Skeletal muscle tissue (tissue), 4 donors: ENCODE measurements around the gene INPP5D. TPM values are rescaled to one million over a fixed set of nuclear protein-coding genes. Genes with fewer than 3 reads are reported as not detected.
"Not testable (repeated sequence)": the region's sequence is repeated elsewhere in the genome, so short reads cannot be mapped to it uniquely, and the experiment has no call there.

ENCODE experiments used
- H3K27ac ChIP-seq: one replicate; pipeline ENCODE4 v1.7.0; 2013; ENCODE audit warnings: mild to moderate bottlenecking, low read depth, low read length, inconsistent platforms
- H3K27me3 ChIP-seq, 3 donors: one replicate each; pipeline ENCODE4 v1.7.0; 2013; ENCODE audit warnings: low read length in 3 of 3; ENCODE audit not compliant: control insufficient read depth in 3 of 3, insufficient read depth in 3 of 3
- H3K36me3 ChIP-seq, 3 donors: one replicate each; pipeline ENCODE4 v1.7.0; 2013; ENCODE audit warnings: low read length in 3 of 3; ENCODE audit not compliant: control insufficient read depth in 3 of 3, insufficient read depth in 3 of 3
- H3K4me1 ChIP-seq, 3 donors: one replicate each; pipeline ENCODE4 v1.7.0; 2013; ENCODE audit warnings: low read length in 3 of 3, mild to moderate bottlenecking in 3 of 3; ENCODE audit not compliant: control insufficient read depth in 3 of 3, insufficient read depth in 3 of 3
- H3K4me3 ChIP-seq, 3 donors: one replicate each; pipeline ENCODE4 v1.7.0; 2013; ENCODE audit warnings: low read length in 3 of 3
- H3K9ac ChIP-seq, 3 donors: one replicate each; pipeline ENCODE4 v1.7.0; 2013; ENCODE audit warnings: low read length in 3 of 3, mild to moderate bottlenecking in 3 of 3, moderate library complexity in 2 of 3, low read depth in 1 of 3
- H3K9me3 ChIP-seq, 3 donors: one replicate each; pipeline ENCODE4 v1.7.0; 2013; ENCODE audit warnings: low read length in 3 of 3; ENCODE audit not compliant: control insufficient read depth in 3 of 3
- total RNA-seq: library from RNA; depleted of rRNA; stranded (reverse); fragments of >200 nt; gene quantifications from one replicate; pipeline ENCODE4 v1.2.3, GENCODE V29; 2014
- donor health status: Osteomylitis.

INPP5D gene
- total RNA-seq, 1 donor from 2014 or later = 8.4 TPM

DNA sequence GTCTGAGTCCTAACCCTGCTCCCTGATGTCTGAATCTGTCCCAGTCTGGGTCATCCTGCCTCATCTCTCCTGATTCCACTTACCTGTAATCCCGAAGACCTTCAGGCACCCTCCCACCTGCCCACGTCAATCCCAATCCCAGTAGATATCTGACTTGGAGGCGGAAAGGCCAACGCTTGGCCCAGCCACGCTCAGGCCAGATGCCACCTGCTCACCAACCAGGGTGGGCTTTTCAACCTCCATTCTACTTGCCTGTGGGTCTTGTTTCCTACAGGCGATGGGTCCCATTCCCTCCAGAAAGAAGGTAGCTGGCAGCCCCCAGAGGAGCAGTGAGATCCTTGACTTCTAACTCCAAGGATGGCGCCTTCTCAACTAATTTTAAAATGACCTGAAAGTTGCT is 59.7 kb downstream of the INPP5D start:
- H3K4me3 ChIP-seq = no peak overlapping the region
- H3K4me1 ChIP-seq = peaks cover 7 to 17% (median 16%) of the 10 kb centered on the region in 3 donors
- no peak overlapping the region for H3K9ac ChIP-seq
- no peaks in the 10 kb centered on the region for H3K9me3 ChIP-seq
- peaks cover 0 to 16% (median 4%) of the 10 kb centered on the region in 3 donors for H3K27me3 ChIP-seq
- H3K27ac ChIP-seq = no peak overlapping the region
- H3K36me3 ChIP-seq = no peaks in the 10 kb centered on the region

- peaks cover 0 to 16% (median 4%) of the 10 kb centered on the region in 3 donors for H3K27me3 ChIP-seq
- no peak overlapping the region for H3K27ac ChIP-seq
- peaks cover 2 to 12% (median 9%) of the 10 kb centered on the region in 3 donors for H3K4me1 ChIP-seq
- H3K36me3 ChIP-seq = no peaks in the 10 kb centered on the region
- no peak overlapping the region for H3K4me3 ChIP-seq
- no peaks in the 10 kb centered on the region for H3K9me3 ChIP-seq
- no peak overlapping the region for H3K9ac ChIP-seq
Observed at GRCh38 chr2:233120459-233120858, 60.3 kb downstream of the INPP5D start.

DNA sequence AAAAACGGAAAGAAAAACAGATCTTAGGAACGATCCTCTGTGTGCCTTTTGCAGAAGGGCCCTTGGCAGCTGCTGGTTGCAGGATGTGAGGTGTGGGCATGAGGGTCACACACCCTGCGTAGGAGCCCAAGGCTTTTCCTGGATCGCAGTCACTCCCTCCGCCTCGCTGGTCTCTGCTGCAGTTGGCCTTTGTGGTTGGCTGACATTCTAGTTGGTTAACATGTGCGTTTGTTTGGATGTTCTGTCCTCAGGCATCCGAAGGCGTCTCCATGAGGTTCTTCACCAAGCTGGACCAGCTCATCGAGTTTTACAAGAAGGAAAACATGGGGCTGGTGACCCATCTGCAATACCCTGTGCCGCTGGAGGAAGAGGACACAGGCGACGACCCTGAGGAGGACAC is 61.7 kb downstream of the INPP5D start:
- Histone ChIP-seq H3K4me1 (peaks cover 0 to 8% (median 5%) of the 10 kb centered on the region in 3 donors), H3K27me3 (peaks cover 0 to 16% (median 1%) of the 10 kb centered on the region in 3 donors), H3K9me3 (no peaks in the 10 kb centered on the region), H3K9ac (no peak overlapping the region), H3K36me3 (no peaks in the 10 kb centered on the region), H3K4me3 (no peak overlapping the region), H3K27ac (no peak overlapping the region)

GRCh38 chr2:233122541-233122940 is 62.4 kb downstream of the INPP5D start:
- Histone ChIP-seq H3K4me1 (peaks cover 0 to 8% (median 5%) of the 10 kb centered on the region in 3 donors), H3K4me3 (no peak overlapping the region), H3K9ac (no peak overlapping the region), H3K9me3 (no peaks in the 10 kb centered on the region), H3K27ac (no peak overlapping the region), H3K27me3 (peaks cover 0 to 10% (median 0%) of the 10 kb centered on the region in 3 donors), H3K36me3 (no peaks in the 10 kb centered on the region)

- not testable (repeated sequence) for H3K9me3 ChIP-seq, H3K27me3 ChIP-seq, H3K9ac ChIP-seq, H3K36me3 ChIP-seq, H3K27ac ChIP-seq, H3K4me3 ChIP-seq, H3K4me1 ChIP-seq
Observed at GRCh38 chr2:233123576-233123975, 63.4 kb downstream of the INPP5D start.

GRCh38 chr2:233124421-233125080 is 64.4 kb downstream of the INPP5D start:
- Histone ChIP-seq H3K4me1 (no peaks in the 10 kb centered on the region), H3K27ac (no peak overlapping the region), H3K27me3 (peaks cover 0 to 6% (median 4%) of the 10 kb centered on the region in 3 donors), H3K9me3 (no peaks in the 10 kb centered on the region), H3K36me3 (no peaks in the 10 kb centered on the region), H3K4me3 (no peak overlapping the region), H3K9ac (no peak overlapping the region)

- Histone ChIP-seq H3K9me3 (no peaks in the 10 kb centered on the region), H3K4me3 (no peak overlapping the region), H3K4me1 (no peaks in the 10 kb centered on the region), H3K27me3 (peaks cover 0 to 6% (median 3%) of the 10 kb centered on the region in 3 donors), H3K9ac (no peak overlapping the region), H3K27ac (no peak overlapping the region), H3K36me3 (no peaks in the 10 kb centered on the region)
Observed at GRCh38 chr2:233125455-233126065, 65.4 kb downstream of the INPP5D start.

DNA sequence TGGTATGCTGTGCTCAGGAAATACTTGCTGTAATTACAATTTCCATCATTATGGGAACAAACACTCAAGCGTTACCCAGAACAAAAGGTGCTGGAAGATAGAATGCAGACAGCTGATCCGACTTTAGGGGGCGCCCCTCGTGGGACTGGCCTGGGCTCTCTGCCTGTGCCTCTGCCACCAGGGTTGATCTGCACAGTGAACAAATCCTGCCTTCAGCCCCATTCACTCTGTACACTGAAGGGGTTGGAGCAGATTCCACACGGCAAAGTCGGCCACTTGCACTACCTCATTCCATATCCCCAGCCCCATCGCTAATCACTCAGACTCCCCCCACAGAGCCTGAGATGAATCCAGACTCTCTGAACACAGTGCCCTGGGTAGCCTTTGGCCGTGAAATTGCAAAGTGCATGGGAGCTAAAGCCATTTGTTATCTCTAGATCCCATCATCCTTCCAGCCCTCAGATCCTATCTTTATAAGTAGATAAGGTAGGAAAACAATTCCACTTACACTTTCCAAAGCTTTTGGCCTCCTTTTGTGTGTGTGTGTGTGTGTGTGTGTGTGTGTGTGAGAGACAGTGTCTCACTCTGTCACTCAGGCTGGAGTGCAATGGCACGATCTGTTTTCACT is 69.3 kb downstream of the INPP5D start:
- Histone ChIP-seq H3K36me3 (peaks cover 0 to 2% (median 2%) of the 10 kb centered on the region in 3 donors), H3K4me1 (no peaks in the 10 kb centered on the region), H3K4me3 (no peak overlapping the region), H3K27ac (no peak overlapping the region), H3K27me3 (peaks cover 2 to 11% (median 6%) of the 10 kb centered on the region in 3 donors), H3K9ac (no peak overlapping the region), H3K9me3 (no peaks in the 10 kb centered on the region)

GRCh38 chr2:233130024-233130423 is 69.9 kb downstream of the INPP5D start:
- Histone ChIP-seq H3K36me3 (peaks cover 0 to 2% (median 2%) of the 10 kb centered on the region in 3 donors), H3K27me3 (peaks cover 2 to 11% (median 6%) of the 10 kb centered on the region in 3 donors), H3K9me3 (no peaks in the 10 kb centered on the region)

DNA sequence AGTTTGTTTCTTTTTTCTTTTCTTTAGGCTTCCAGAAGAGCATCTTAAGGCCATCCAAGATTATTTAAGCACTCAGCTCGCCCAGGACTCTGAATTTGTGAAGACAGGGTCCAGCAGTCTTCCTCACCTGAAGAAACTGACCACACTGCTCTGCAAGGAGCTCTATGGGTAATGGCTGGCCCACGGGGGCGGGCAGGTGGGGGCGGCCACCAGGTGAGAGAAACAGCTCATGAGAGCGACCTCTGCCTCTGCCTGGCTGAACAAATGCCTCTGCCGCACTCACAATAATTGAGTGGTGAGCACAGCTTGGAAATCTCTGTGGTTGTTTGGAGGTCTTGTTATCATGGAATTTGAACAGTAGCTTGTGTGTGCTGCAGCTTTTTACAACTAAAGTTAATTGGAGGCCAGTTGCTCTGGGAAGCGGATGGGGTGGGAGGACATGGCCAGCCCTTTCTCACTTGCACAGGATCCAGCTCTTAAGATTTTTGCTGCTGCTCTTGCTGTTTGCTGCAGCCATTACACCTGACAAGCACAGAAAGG is 70.4 kb downstream of the INPP5D start:
- Histone ChIP-seq H3K36me3 (peaks cover 0 to 2% (median 2%) of the 10 kb centered on the region in 3 donors), H3K4me3 (no peak overlapping the region), H3K27ac (no peak overlapping the region), H3K4me1 (no peaks in the 10 kb centered on the region), H3K9me3 (no peaks in the 10 kb centered on the region), H3K9ac (no peak overlapping the region), H3K27me3 (peaks cover 2 to 11% (median 6%) of the 10 kb centered on the region in 3 donors)

More at GRCh38 chr2:233130024-233130423, 69.9 kb downstream of the INPP5D start:
- no peak overlapping the region for H3K9ac ChIP-seq
- no peaks in the 10 kb centered on the region for H3K4me1 ChIP-seq
- no peak overlapping the region for H3K27ac ChIP-seq
- H3K4me3 ChIP-seq = no peak overlapping the region
